ENCODE measurements around the gene PAFAH2.

DNA sequence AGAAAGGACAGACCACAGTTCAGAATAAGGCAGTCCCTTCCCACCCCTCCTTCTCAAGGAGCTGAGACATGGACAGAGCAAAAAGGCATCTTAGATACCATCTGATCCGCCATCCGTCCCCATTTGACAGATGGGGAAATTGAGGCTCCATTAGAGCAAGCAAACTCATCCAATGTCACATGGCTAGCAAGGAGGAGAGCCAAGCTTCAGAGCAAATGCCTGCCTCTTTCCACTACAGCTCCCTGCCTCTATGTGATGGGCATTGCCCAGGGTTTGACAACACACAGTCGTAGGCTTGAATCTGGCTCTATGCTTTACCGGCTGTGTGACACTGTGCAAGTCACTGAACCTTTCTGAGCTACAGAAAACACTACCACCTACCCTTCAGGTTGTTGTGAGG lies 44.1 kb upstream of the PAFAH2 start:
- TF ChIP-seq CTCF (IDR thresholded peaks at IDR 0.05) (no peak), POLR2A (IDR thresholded peaks at IDR 0.05) (no peak)

All from Peyer's patch (tissue), 4 donors.